Right renal pelvis (tissue), 4 donors: Measurements from ENCODE around the gene FAM98B. TPM values are rescaled to one million over a fixed set of nuclear protein-coding genes. Genes with fewer than 3 reads are reported as not detected.

ENCODE experiments used
- DNase-seq, 4 donors: peaks; one replicate each; pipeline ENCODE4 v3.0.0-alpha.2; 2013; ENCODE audit warnings: low read depth in 4 of 4, low spot score in 3 of 4, missing footprints in 1 of 4
- polyA plus RNA-seq, 4 donors: library from polyadenylated mRNA; unstranded; fragments of 120-200 nt; gene quantifications; one replicate each; pipeline ENCODE4 v1.2.1, GENCODE V29; 2013; ENCODE audit not compliant: insufficient read length in 4 of 4

FAM98B gene
- polyA plus RNA-seq, 4 donors = 73.3 to 104 (median 93.5) TPM

DNA sequence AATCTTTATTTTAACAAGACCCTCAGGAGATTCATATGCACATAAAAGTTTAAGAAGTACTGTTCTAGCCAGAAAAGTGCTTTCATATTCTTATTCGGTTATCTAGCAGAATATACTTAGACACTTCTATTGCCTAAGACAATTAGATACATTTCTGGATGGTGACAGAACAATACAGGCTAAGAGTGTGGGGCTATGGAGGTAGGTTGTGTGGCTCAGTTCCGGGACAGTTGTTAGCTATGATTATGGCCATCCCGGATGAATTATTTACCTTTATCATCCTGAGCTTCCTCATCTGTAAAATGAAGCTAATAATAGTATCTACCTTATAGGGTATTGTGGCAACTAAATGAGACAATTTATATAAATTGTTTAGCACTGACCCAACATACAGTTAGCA is 6.6 kb downstream of the FAM98B start:
- no peak for DNase-seq

DNA sequence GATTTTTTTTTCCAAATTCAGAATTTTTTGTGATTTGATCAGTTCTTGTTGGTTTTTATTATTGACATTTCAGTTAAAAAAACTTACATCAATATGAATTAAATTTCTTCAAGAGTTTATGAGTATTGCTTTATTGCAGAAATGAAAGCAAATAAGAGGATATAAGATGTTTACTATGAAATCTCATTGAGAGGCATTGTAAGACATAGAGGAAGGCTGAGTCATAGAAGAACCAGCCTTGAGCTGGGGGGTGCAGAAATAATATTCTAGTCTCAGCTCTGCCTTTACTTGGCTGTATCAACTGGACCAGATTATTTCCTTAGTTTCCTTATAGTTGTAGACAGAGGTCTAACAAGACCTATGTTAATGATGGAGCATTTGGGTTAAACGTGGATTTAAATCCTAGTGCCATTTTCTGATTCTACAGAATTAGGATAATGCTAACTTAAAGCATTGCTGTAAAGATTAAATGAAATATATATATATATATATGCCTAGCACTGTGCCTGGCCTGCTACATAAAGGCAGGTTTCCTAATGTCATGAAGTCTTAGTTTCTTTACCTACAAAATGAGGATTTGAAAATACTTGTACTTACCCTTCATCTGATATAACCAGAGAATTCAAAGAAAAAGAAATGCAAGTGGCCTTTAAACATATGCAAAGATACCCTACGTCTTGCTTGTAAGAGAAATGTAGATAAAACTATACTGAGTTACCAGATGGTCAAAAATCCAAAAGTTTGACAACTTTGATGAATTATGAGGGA is 7.3 kb downstream of the FAM98B start:
- no peak for DNase-seq

DNA sequence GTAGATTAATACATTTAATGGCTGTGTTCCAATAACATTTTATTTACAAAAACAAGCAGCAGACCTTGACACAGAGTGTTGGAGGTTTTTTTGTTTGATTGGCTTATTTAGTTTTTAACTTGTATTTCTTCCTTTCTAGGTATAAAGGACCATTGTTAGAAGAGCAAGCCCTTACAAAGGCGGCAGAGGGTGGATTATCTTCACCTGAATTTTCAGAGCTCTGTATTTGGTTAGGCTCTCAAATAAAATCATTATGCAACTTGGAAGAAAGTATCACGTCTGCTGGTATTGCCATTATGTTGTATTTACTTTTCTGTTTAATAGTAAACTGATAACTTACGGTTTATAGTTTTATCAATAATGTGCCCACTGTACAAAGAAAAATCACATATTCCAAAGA is 10.0 kb downstream of the FAM98B start:
- no peak for DNase-seq

DNA sequence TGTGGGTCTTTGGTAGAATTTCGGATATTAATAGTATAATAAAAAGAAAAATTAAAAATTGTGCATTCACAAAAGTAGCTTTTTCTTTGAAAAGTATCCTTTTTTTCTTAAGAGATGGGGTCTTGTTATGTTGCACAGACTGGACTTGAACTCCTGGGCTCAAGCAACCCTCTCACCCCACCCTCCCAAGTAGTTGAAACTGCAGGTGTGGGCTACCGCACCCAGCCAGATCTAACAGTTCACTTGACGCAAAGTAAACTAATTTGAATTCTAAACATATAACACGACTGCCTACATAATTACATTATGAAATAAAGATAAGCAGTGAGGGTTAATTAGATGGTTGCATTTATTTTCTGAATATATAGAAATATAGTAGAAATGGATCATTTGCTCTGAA is 10.7 kb downstream of the FAM98B start:
- no peak for DNase-seq

DNA sequence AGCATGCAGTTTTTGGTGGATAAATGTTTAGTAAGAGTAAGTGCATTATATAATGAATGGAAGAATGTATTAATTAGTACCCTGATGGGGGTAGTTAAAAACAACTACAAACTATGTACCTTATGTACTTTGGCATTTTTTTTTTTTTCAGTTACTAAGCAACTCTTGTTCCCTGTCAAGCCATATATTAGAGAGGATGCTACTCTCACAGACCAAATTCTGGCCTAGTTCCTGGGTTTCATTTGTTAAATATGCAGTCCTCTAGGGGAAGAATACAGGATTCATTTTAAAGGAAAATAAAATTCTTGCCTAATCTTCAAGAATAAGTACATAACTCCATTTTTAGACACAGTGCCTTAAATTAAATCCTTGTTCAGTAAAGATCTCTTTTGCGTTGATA is 16.9 kb downstream of the FAM98B start:
- DNase-seq = no peak

DNA sequence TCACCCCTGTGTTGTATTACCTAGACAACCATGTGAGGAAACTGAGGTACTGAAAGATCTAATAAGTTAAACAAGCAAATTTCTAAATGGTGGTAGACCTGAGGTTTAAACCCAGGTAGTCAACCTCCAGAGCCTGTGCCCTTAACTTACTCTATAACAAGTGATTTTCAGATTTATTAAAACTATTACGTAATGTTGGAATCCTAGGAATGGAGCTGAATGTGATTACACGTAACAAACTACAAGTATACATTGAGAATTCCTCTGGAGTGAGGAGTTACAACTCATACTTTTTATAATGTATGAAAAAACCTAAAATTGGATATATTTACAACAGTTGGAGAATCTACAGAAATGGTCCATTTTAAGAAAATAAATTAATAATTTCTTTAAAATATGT is 18.0 kb downstream of the FAM98B start:
- no peak for DNase-seq

DNA sequence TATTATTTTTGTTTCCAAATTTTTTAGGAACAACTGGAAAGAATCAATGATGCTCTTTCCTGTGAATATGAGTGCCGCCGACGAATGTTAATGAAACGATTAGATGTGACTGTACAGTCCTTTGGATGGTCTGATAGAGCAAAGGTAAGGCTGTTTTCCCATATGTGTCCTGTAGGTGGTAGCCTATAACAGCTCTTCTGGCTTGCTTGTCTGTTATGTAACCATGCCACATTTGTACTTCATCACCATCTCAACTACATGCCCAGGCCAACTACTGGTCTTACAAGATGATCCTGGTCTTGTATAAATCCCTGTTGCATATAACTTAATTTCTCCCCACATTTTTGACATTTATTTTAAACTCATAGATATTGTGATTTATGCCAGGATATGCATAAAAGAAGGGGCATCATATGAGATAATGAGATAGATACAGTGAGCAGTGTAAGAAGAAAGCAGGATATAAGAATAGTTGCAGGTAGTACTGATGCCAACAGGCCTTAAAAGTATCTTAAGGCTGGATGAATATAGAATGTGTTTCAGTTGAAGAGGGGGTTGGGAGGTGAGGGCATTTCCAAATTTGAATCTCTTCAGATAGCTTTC is 20.3 kb downstream of the FAM98B start:
- peak; percentile 35 to 48 (median 44) for DNase-seq

DNA sequence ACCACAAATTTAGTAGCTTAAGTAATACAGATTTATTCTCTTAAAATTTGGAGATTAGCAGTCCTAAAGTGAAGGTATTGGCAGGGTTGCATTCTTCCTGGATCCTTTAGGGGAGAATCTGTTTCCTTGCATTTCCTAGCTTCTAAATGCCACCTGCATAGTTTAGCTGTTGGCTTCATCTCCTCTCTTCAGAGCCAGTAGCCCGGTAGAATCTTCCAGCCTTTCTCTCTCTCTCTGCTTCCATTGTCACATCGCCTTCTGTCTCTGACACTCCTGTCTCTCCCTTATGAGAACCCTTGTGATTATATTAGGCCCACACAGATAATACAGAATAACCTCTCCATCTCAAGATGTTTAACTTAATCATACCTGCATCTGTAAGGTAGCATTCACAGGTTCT is 21.4 kb downstream of the FAM98B start:
- no peak for DNase-seq

DNA sequence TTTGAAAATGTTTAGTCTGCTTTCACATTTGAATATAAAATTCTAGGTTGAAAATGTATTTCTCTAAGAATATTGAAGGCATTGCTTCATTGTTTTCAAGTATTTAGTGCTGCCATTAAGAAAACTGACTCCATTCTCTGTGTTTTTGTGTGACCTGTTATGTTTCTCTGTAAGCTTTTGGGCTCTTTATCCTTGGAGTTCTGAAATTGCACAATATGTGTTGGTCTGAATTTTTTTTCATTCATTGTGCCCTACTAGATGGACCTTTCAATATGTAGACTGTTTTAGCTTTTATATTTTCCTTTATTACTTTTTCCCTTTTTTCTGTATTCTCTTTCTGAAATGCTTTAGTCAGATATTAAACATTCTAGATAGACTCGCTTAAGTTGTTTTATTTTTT is 22.2 kb downstream of the FAM98B start:
- no peak for DNase-seq

DNA sequence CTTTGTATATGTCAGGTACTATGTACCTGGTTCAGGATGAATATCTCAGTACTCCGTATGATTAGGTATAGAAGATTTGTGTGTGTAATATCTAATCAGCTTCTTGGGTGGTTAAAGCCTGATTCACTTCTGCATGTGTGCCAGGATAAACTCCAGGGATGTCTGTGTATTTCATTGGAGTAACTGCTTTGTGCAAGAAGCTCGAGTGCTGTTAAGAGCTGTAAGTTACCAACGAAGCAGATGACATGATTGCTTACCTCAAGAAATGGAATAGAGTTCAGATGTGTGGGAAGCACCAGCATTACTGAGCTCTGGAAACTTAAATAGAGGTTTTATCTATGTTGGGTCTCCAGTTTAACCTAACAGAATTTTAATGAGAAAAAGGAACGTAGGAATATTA is 23.7 kb downstream of the FAM98B start:
- DNase-seq = no peak

DNA sequence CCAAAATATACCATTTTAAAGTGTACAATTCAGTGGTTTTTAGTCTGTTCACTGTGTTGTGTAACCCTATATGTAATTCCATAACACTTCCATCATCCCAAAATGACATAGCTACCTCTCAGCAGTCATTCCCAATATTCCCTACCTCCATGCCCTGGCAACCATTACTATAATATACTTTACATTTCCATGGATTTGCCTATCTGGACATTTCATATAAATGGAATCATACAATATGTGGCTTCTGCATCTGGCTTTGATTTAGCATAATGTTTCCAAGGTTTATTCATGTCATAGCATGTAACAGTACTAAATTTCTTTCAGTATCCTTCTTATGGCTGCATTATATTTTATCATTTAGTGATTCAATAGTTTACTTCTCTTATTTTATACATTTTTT is 25.3 kb downstream of the FAM98B start:
- DNase-seq = no peak

DNA sequence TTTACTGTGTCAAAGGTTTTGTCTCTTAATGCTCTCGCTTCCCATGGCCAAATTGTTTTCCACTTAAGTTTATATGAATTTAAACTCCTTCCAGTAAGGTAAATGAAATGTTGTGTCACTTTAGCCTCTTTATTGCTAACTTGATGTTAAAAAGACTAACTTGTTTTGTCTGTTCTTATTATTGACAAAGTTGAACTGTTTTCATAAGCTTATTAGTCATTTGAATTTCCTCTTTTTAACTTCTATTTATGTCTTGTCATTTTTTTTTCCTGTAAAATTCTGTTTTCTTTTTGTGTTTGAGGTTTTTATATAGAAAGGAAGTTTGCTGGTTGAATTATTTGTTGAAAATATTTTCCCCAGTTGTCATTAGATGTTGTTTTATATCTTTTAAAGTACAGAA is 25.8 kb downstream of the FAM98B start:
- no peak for DNase-seq

DNA sequence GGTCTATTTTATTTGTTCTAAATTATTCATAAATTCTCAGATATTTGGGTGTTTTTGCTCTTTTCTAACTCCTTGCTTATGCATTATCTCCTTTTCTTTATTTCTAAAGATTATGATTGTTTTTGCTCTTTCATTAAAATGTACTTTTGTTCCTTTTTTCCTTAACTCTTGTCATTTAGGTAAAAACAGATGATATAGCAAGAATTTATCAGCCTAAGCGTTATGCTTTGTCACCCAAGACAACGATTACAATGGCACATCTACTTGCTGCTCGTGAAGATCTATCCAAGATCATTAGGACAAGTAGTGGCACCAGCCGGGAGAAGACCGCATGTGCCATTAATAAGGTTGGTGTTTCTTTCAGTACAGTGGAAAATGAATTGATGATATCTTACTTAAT is 27.2 kb downstream of the FAM98B start:
- DNase-seq = no peak

DNA sequence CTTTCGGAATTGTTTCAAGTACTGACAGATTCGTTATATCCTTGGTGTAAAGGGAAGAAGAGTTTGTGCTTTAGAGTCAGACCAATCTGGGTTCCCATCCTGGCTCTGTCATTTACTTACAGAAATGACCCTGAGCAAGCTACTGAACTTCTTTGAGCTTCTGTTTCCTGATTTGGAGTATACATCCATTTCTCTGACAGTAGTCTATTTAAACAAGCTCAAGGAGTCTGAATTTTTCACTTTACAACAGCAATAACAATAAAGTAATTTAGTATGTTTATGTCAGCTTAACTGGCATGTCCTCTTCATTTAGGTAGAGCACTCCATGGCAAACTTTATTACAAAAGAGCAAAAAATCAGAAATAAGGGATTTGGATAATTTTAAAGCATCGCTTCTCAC is 27.8 kb downstream of the FAM98B start:
- DNase-seq = no peak

DNA sequence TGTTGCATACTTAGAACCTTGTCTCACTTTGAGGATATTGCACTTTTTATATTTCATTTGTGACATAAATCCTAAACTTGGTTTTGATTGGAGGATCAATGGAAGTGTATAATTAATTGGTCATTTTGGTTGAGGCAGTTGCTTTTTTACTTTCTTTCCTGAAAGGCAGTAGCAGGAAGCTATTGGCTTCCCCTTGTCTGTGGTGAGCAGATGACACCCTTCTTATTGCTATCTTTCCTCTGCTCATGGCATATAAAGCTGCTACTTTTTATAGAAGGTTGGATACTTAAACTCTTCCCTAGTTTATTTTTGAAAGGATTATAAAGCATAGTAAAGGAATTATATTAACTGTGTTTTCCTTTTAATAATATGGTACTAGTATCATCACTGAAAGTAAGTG is 28.6 kb downstream of the FAM98B start:
- DNase-seq = no peak

DNA sequence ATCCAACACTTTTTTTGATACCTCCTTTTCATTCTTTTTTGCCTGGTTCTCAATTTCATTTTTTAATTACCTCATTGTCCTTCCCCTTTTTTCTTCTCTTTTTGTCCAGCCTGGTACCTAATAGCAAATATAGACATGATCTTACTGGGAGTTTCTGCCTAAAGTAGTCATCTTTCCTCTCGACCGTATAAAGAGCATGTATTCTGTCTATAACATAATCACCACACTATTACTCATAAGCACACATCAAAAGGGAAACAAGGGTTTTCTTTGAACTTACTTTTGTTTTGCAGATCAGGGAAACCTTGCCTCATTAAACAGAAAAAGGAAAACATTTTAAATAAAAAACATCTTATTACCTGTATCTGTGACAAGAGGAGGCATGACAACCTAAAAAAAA is 33.0 kb downstream of the FAM98B start:
- DNase-seq = no peak

DNA sequence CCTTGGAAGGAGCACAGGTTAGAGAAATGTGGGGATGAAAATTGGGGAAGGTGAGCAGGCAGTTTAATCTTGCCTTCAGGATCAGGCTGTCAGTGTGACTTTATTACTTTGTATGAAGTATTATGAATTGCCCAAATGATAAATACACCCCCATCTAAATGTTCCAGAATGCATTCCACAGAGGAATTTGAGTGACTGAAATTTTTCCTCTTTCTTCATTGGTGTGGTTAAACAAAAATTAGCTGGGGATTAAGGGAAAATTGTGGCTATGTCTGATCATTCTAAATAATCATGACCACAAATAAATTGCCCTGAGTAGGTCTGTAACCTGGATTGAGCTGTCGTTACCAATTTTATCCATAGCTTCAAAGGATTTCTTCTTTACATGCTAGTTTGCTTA is 33.5 kb downstream of the FAM98B start:
- DNase-seq = no peak

DNA sequence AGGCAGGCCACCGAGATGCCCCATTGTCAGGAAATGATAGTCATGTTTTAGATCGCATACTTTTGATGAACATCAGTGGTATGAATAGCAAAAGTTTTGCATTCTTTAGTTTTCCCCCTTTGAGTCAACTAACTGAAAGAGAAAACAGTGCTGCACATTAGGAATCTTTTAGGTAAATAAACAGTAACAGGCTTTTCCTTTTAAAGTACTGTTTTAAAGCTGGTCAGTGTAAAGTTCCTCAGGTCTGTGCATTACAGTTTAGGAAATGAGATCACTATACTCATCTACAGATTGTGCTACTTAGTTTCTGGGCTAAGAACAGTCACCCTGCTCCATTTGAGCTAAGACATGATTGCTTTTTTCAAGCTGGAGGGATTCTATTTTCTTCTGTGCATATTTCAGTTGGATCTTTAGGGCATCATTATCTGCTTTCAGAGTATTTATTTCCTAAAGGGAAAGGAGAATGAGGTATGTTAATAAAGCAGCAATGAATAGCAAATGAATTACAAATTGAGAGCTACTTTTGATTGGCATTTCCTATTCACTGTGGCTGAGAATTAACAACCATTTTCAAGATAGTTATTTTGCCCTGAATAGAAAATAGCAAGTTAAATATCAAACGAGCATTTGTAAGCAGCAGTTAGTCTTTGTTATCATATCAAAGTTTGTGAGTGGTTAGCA is 36.5 kb downstream of the FAM98B start:
- DNase-seq = no peak

DNA sequence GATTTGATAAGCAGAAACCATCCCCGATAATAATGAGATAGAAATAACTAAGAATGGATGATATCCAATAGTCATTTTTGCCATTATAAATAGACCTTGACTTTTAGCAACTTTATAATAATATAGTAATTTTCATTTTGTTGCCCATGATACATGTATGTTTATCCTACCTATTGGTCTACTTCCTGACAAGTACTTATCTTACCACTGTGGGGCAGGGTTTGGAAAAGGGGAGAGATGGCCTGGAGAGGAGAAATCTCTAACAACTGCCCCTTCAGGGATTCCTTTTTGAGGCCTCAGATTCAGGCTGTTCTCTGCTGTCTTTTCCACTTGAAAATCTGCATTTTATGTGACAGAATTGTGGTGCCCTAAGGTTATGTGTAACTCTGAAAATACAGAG is 42.2 kb downstream of the FAM98B start:
- no peak for DNase-seq

DNA sequence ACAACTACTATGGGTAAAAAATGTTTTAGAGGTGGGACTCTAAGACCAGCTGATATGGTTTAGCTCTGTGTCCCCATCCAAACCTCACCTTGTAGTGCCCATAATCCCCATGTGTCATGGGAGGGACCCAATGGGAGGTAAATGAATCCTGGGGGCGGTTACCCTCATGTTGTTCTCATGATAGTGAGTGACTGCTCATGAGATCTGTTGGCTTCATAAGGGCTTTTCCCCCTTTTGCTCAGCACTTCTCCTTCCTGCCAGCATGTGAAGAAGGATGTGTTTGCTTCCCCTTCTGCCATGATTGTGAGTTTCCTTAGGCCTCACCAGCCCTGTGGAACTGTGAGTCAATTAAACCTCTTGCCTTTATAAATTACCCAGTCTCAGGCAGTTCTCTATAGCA is 45.7 kb downstream of the FAM98B start:
- DNase-seq = no peak

DNA sequence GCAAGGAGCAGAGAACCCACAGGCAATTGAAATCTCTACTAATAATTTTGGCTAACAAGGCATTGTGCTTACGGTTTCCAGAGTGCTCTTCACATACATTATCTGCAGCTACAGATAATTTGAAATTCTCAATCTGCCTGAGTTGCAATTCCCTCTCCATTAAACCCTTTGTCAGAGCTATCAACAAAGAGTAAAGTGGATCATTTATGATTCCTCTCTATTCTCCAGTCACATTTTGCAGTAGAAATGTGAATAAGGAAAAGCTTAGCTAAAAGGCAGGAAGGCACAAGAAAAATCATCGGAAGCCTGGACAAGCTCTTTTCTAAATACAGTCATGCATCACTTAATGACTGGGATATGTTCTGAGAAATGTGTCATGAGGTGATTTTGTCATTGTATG is 49.6 kb downstream of the FAM98B start:
- no peak for DNase-seq
